Subcutaneous adipose tissue (tissue), 4 donors: ENCODE results near the gene SHISA2. TPM values are rescaled to one million over a fixed set of nuclear protein-coding genes. Genes with fewer than 3 reads are reported as not detected.

Experiments used
- total RNA-seq, 4 donors: library from RNA; depleted of rRNA; stranded (reverse); fragments of >200 nt; gene quantifications; one replicate each; pipeline ENCODE4 v1.1.0, GENCODE V29; 2016
- TF ChIP-seq, protein P1 (sequence below): fragments of 450-650 bp; IDR thresholded peaks from one replicate; pipeline ENCODE4 v1.5.1; 2016; ENCODE audit warnings: low read depth, mild to moderate bottlenecking, control low read depth, antibody characterized with exemption, moderate library complexity

The SHISA2 gene
- total RNA-seq, 4 donors from 2014 or later, result 0.44 to 0.82 (median 0.54) TPM

- TF ChIP-seq, protein P1, sequence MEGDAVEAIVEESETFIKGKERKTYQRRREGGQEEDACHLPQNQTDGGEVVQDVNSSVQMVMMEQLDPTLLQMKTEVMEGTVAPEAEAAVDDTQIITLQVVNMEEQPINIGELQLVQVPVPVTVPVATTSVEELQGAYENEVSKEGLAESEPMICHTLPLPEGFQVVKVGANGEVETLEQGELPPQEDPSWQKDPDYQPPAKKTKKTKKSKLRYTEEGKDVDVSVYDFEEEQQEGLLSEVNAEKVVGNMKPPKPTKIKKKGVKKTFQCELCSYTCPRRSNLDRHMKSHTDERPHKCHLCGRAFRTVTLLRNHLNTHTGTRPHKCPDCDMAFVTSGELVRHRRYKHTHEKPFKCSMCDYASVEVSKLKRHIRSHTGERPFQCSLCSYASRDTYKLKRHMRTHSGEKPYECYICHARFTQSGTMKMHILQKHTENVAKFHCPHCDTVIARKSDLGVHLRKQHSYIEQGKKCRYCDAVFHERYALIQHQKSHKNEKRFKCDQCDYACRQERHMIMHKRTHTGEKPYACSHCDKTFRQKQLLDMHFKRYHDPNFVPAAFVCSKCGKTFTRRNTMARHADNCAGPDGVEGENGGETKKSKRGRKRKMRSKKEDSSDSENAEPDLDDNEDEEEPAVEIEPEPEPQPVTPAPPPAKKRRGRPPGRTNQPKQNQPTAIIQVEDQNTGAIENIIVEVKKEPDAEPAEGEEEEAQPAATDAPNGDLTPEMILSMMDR, result no peak
Observed at GRCh38 chr13:26016189-26016588, 35.6 kb downstream of the SHISA2 start.

DNA sequence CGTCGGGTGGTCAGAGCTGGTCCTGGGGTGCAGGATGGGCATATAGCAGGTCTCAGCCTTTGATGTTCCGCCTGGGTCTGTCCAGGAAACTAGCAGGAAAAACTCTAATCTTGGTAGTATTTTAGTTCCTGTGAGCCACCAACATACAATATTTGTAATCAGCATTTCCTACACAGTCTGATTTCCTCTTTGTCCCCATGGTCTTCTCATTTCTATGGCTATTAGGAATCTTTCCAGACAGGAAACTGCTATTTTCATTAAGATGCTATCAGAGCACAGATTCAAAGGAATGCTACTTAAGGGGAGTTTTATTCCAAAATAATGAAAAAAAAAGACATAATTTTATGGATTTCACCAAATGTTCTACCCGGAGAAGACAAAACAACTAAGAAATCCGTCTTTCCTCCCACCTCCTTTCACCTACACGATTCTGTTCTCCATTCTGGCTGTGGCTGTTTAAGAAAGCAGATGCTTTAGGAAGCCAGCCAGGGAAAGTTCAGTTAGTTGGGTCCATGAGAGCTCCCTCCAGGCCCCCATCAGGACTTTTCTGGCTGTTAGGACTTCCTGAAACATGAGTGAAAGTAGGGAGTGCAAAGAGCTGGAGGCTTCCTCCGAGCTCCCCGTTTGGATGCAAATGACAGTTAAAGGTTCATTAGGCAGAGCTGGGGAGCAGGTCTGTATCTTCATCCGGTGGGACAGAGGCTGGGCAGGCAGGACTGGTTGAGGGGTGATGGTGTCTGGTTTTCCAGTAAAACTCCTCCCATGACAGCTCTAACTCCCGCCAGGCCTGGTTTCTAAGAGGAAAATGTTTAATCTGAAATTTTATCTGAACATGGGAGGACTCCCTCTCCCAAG is 36.3 kb downstream of the SHISA2 start:
- TF ChIP-seq, protein P1, result no peak

DNA sequence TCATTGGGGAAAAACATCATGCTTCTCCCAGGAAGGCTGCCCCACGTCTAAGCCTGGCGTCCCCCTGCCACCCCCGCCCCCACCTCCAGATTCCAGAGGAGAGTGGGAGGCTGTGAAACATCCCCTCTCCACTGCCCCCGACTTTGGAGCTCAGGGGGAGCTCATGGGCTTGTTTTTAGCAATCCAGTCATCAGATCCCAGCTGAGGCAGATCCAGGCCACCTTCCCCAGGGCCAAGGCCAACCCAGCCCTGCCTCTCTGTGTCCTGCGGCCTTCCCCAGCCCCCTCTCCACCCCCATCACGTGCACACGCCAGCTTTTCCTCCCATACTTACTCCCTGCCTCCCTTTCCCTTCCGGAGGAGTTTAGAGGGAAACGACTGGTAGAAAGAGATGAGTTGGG is 38.8 kb downstream of the SHISA2 start:
- TF ChIP-seq, protein P1, result no peak

GRCh38 chr13:26011996-26012821 is 39.6 kb downstream of the SHISA2 start:
- TF ChIP-seq, protein P1, result no peak

- TF ChIP-seq, protein P1, result no peak
Observed at GRCh38 chr13:26011208-26011573, 40.6 kb downstream of the SHISA2 start.

GRCh38 chr13:26010487-26011207 is 41.2 kb downstream of the SHISA2 start:
- TF ChIP-seq, protein P1, result no peak
